Parathyroid adenoma (tissue), 2 donors: ENCODE results near the gene CEL.
"Not testable (repeated sequence)": the region's sequence is repeated elsewhere in the genome, so short reads cannot be mapped to it uniquely, and the experiment has no call there.

ENCODE experiments used
- H2AFZ ChIP-seq: fragments of 300-600 bp; sonication (generic); one replicate; pipeline ENCODE4 v1.7.0; 2017; ENCODE audit warnings: antibody characterized with exemption, mild to moderate bottlenecking
- H3K27ac ChIP-seq: fragments of 300-600 bp; sonication (generic); one replicate; pipeline ENCODE4 v1.7.0; 2017
- H3K27me3 ChIP-seq: fragments of 300-600 bp; sonication (generic); one replicate; pipeline ENCODE4 v1.7.0; 2017; ENCODE audit warnings: low read length; ENCODE audit not compliant: control insufficient read depth, insufficient read depth
- H3K36me3 ChIP-seq: fragments of 300-600 bp; sonication (generic); one replicate; pipeline ENCODE4 v1.7.0; 2017; ENCODE audit warnings: low read length; ENCODE audit not compliant: control insufficient read depth, insufficient read depth
- H3K4me1 ChIP-seq: fragments of 300-600 bp; sonication (generic); one replicate; pipeline ENCODE4 v1.7.0; 2017; ENCODE audit warnings: control low read depth
- H3K4me2 ChIP-seq: fragments of 300-600 bp; sonication (generic); one replicate; pipeline ENCODE4 v1.7.0; 2017; ENCODE audit warnings: low read length
- H3K4me3 ChIP-seq: fragments of 300-600 bp; sonication (generic); one replicate; pipeline ENCODE4 v1.7.0; 2017; ENCODE audit warnings: low read depth, low read length
- H3K79me2 ChIP-seq: fragments of 300-600 bp; sonication (generic); one replicate; pipeline ENCODE4 v1.7.0; 2017; ENCODE audit warnings: control low read depth
- H3K9ac ChIP-seq: fragments of 300-600 bp; sonication (generic); one replicate; pipeline ENCODE4 v1.7.0; 2017; ENCODE audit warnings: mild to moderate bottlenecking
- H3K9me3 ChIP-seq: fragments of 300-600 bp; sonication (generic); one replicate; pipeline ENCODE4 v1.7.0; 2017; ENCODE audit warnings: low read length; ENCODE audit not compliant: control insufficient read depth
- TF ChIP-seq, protein P1 (sequence below): fragments of 300-600 bp; sonication (generic); IDR thresholded peaks from one replicate; pipeline ENCODE4 v1.7.0; 2017; ENCODE audit warnings: antibody characterized with exemption, mild to moderate bottlenecking
- donor health status: primary hyperparathyroidism.

Gene CEL

GRCh38 chr9:133032171-133032570 lies 29.6 kb upstream of the CEL start:
- Histone ChIP-seq H3K4me3 (no peak overlapping the region), H3K27ac (no peak overlapping the region), H3K4me2 (no peak overlapping the region), H2AFZ (no peak overlapping the region), H3K79me2 (peaks cover 23% of the 10 kb centered on the region), H3K36me3 (no peaks in the 10 kb centered on the region), H3K27me3 (no peaks in the 10 kb centered on the region), H3K9ac (no peak overlapping the region), H3K9me3 (no peaks in the 10 kb centered on the region), H3K4me1 (peaks cover 2% of the 10 kb centered on the region)
- TF ChIP-seq, protein P1, sequence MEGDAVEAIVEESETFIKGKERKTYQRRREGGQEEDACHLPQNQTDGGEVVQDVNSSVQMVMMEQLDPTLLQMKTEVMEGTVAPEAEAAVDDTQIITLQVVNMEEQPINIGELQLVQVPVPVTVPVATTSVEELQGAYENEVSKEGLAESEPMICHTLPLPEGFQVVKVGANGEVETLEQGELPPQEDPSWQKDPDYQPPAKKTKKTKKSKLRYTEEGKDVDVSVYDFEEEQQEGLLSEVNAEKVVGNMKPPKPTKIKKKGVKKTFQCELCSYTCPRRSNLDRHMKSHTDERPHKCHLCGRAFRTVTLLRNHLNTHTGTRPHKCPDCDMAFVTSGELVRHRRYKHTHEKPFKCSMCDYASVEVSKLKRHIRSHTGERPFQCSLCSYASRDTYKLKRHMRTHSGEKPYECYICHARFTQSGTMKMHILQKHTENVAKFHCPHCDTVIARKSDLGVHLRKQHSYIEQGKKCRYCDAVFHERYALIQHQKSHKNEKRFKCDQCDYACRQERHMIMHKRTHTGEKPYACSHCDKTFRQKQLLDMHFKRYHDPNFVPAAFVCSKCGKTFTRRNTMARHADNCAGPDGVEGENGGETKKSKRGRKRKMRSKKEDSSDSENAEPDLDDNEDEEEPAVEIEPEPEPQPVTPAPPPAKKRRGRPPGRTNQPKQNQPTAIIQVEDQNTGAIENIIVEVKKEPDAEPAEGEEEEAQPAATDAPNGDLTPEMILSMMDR = no peak

DNA sequence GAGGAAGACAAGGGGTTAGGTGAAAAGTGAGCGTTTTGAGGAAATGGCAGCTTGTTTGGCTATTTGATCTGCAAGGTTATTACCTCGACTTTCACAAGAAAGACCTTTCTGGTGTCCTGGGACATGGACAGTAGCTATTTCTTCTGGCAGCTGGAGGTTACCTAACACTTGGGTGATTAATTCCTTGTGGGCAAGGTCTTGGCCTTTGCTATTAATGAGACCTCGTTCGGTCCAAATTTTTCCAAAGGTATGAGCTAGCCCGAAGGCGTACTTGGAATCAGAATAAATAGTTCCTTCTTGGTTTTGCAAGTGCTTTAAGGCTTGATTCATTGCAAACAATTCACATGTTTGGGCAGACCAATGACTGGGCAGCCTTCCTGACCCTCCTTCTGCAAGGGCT lies 26.1 kb upstream of the CEL start:
- H3K27me3 ChIP-seq = no peaks in the 10 kb centered on the region
- H3K79me2 ChIP-seq = peaks cover 23% of the 10 kb centered on the region
- no peak overlapping the region for H2AFZ ChIP-seq
- TF ChIP-seq, protein P1 = no peak
- H3K36me3 ChIP-seq = no peaks in the 10 kb centered on the region
- no peak overlapping the region for H3K4me3 ChIP-seq
- no peak overlapping the region for H3K9ac ChIP-seq
- no peak overlapping the region for H3K27ac ChIP-seq
- H3K4me2 ChIP-seq = no peak overlapping the region
- peaks cover 2% of the 10 kb centered on the region for H3K4me1 ChIP-seq
- H3K9me3 ChIP-seq = no peaks in the 10 kb centered on the region

DNA sequence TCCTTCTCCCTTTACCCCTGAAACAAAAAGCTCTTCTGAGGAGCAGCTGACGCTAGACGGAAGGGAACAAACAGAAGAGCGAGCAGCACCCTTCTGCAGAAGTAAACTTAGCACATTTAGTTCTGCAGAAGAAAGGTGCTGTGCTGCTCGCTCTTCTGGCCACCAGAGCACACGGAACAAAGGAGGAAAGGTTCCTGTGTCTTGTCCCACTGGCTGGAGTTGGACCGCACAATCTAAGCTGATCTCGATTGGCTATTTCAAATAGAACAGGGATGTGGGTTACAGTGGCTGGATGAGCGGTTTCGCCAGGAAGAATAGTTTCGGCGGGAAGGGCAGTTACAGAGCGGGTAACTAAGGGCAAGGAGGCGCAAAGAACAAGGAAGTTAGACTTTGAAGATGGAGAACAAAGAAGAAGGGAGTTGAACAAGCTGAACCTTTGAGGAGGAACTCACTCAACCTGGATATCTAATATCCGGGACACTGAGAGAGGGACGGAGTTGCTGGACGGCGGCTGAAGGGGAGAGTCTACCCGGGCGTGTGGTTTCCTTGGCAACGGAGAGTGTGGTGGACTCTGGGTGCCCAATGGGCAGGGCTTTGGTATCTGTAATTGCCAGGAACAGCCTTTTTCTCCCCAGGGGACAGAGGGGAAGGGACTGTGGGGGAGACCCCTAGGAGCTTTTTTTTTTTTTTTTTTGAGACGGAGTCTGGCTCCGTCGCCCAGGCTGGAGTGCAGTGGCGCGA lies 23.8 kb upstream of the CEL start:
- Histone ChIP-seq H3K79me2 (peaks cover 8% of the 10 kb centered on the region), H3K4me3 (no peak overlapping the region), H3K9me3 (no peaks in the 10 kb centered on the region), H3K27me3 (no peaks in the 10 kb centered on the region), H2AFZ (no peak overlapping the region), H3K27ac (no peak overlapping the region), H3K9ac (no peak overlapping the region), H3K36me3 (no peaks in the 10 kb centered on the region), H3K4me2 (no peak overlapping the region), H3K4me1 (no peaks in the 10 kb centered on the region)
- TF ChIP-seq, protein P1 = no peak

DNA sequence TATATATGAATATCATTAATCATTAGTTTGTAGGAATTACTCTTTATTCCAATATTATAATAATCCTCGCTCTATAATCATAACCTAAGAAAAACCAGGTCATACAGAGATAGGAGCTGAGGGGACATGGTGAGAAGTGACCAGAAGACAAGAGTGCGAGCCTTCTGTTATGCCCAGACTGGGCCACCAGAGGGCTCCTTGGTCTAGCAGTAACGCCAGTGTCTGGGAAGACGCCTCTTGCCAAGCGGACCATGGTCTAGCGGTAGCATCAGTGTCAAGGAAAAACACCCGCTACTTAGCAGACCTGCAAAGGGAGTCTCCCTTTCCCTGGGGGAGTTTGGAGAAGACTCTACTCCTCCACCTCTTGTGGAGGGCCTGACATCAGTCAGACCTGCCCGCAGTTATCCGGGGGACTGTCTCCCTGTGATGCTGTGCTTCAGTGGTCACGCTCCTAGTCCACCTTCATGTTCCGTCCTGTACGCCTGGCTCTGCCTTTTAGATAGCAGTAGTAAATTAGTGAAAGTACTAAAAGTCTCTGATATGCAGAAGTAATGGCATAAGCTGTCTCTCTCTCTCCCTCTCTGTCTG lies 20.8 kb upstream of the CEL start:
- H3K27me3 ChIP-seq = not testable (repeated sequence)

More for the DNA sequence above, 20.8 kb upstream of the CEL start:
- not testable (repeated sequence) for H3K4me1 ChIP-seq, H3K27ac ChIP-seq, H2AFZ ChIP-seq, H3K36me3 ChIP-seq, H3K9ac ChIP-seq, H3K4me2 ChIP-seq, H3K4me3 ChIP-seq, H3K79me2 ChIP-seq, H3K9me3 ChIP-seq
- TF ChIP-seq, protein P1 = peak; percentile 22
